Measurements from ENCODE around the gene LIPN. TPM values are rescaled to one million over a fixed set of nuclear protein-coding genes. Genes with fewer than 3 reads are reported as not detected.

Gene LIPN
- total RNA-seq, 2 donors from 2014 or later, result 0.32 TPM; not detected in 1

DNA sequence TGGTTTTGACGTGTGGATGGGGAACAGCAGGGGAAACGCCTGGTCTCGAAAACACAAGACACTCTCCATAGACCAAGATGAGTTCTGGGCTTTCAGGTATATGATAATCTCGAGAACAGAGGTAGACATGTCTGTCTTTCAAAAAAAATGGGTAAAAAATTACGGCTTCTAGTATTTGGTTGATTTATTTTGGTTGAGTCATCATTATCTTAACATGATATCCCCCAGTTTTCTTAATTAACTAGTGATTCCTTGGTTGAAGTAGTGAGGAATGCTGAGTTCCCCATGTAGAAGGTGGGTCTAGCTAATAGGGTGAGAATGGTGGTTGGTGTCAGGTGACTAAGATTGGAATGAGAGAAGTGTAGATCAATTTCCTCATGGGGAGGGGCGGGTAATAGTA is 53.4 kb downstream of the LIPN start:
- intact Hi-C loops (cut with DNase I), result loop anchor here in 1 of 2 donors (10.0 kb wide), 1 partner anchor 128 kb away; no protein-coding TSS in a partner anchor
- no peak for DNase-seq (ENCODE audit: low spot score)

DNA sequence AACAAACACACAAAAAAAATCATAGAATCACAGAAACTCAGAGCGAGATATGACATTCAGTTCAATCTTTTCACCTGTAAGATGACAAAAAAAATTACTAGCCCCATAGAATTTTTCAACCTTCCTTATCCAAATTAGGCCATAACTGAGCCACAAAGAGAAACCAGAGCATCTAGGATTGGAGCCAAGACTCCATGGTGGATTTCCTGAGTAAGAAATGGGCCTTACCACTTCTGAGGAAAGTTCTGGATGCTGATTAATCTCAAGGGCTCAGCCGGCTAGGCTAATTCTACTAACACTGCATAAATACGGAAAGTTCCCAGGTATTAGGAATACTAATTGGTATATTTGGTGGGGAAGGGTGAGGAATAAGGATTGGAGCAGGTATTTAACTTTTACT is 59.5 kb downstream of the LIPN start:
- DNase-seq (ENCODE audit: low spot score), result no peak
- intact Hi-C loops (cut with DNase I), result loop anchor here in 1 of 2 donors (10.0 kb wide), 1 partner anchor 134 kb away; no protein-coding TSS in a partner anchor

DNA sequence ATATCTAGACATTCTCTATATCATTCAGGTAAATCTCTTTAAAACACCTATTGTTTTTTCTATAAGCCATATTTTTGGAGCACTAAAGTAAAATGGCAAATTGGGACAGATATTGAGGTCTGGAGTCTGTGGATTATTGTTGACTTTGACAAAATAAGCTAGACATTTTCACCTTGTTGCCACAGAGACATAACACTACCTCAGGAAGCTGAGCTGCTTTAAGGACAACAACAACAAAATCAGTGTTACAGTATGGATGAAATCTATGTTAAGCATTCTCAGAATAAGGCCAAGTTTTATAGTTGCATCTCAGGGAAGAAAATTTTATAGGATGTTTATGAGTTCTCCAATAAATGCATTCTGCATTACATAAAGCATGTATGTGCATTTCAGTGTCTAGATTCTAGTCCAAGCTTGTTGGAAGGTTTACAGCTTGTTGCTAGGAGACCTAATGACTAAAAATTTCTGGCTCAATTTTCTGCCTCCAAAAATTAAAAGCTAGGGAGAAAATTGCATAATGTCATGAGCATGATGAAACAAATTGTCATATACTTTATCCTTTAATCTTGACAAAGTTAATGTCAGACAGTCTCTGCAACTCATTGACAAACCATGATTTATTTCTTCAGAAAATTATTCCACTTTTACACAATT is 61.1 kb downstream of the LIPN start:
- intact Hi-C loops (cut with DNase I), result no loop called here
- DNase-seq (ENCODE audit: low spot score), result no peak

DNA sequence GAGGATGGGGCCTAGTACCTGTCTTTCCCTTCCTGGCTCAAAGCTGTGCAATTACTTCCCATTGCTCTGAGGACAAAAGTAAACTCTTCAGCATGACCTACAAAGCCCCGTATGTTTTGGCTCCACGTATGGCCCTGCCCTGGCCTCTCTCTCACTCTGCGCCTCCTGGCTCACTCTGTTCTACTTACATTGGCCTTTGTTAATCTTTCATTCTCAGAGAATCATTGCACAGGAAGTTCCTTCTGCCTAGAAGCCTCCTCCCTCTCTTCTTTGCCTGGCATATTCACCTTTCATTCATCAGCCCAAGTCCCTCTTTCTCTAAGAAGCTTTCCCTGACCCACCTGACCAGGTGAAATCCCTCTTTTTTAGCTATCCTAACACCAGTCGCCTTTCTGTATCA is 66.6 kb downstream of the LIPN start:
- intact Hi-C loops (cut with DNase I), result no loop called here

DNA sequence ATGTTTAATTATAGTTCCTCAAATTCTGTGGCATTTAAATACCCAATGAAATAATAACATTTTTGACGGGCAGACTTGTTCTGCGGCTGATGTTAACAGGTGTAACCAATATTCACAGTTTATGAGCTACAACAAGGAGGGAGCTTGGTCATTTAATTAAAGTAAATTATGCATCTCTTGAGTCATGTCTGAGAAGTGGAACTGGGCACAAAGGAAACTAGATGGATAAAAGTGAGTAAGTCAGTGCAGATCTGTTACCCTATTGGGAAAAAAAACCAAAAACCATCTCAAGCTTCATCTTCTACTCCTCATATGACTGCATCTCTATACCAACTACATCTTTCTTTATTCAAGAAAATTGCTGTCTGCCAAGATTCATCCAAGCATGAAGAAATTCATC is 67.9 kb downstream of the LIPN start:
- intact Hi-C loops (cut with DNase I), result no loop called here
- DNase-seq (ENCODE audit: low spot score), result no peak

More for the DNA sequence above, 66.6 kb downstream of the LIPN start:
- DNase-seq (ENCODE audit: low spot score), result no peak

DNA sequence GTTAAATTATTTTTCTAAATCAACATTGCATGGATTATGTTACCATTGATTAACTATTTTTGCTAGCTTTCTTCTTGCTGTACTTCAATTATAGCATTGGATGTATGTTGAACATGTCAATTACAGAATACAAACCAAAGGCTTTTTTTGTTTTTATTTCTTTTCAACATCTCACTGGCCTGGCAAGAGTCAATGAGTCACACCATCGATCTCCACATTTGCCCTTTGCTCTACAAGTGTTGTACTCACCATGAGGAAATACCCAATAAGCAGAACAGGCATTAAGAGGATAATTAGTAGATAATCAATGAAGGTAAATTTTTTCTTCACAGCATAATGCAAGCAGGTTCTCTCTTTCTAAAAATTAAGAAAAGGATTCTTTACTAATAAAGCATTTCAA is 68.5 kb downstream of the LIPN start:
- no peak for DNase-seq (ENCODE audit: low spot score)
- intact Hi-C loops (cut with DNase I), result no loop called here

Other genes with a start within 250 kb of the LIPN start
- gene RNLS, start 176.7 kb upstream of the LIPN start, total RNA-seq, result 10 to 100 TPM in 1 of 2 donors, 1 to 10 TPM in 1; 6.3 to 11.2 TPM
- under 1 TPM; 0.14 TPM for gene LIPJ, start 173.3 kb upstream of the LIPN start, total RNA-seq
- not detected for gene LIPF, start 95.6 kb upstream of the LIPN start, total RNA-seq
- gene LIPK, start 53.8 kb upstream of the LIPN start, total RNA-seq, result not detected
- not detected for gene LIPM, start 42.7 kb downstream of the LIPN start, total RNA-seq
- gene ANKRD22, start 91.8 kb downstream of the LIPN start, total RNA-seq, result under 1 TPM; 0.28 to 0.33 TPM
- gene STAMBPL1, start 120.2 kb downstream of the LIPN start, total RNA-seq, result 1 to 10 TPM; 4.4 to 6.0 TPM
- gene ACTA2, start 192.8 kb downstream of the LIPN start, total RNA-seq, result 1,000 to 10,000 TPM; 4,350 to 6,560 TPM
- 10 to 100 TPM; 30.7 to 40.7 TPM for gene FAS, start 230.8 kb downstream of the LIPN start, total RNA-seq

All from posterior vena cava (tissue), 2 donors.